HG02763 (cell line): ENCODE data around the gene EHMT1.

ENCODE experiments used
- ATAC-seq: cut with Tn5 transposase; IDR thresholded peaks from one replicate; pipeline ENCODE4 v1.9.1; 2021; ENCODE audit warnings: mild to moderate bottlenecking, moderate library complexity; ENCODE audit not compliant: unreplicated experiment

EHMT1 gene

GRCh38 chr9:137618105-137619067, at the start of gene EHMT1:
Gene EHMT1 (plus strand): TSS chr9:137619005. CDS start chr9:137619029, 24 bp downstream.
- peak; percentile 76 for ATAC-seq

GRCh38 chr9:137569609-137570203, 49.1 kb upstream of the EHMT1 start:
- no peak for ATAC-seq

- no peak for ATAC-seq
Observed at GRCh38 chr9:137570566-137570965, 48.2 kb upstream of the EHMT1 start.

- no peak for ATAC-seq
Observed at GRCh38 chr9:137574192-137574591, 44.6 kb upstream of the EHMT1 start.

- no peak for ATAC-seq
Observed at GRCh38 chr9:137575364-137575715, 43.5 kb upstream of the EHMT1 start.

GRCh38 chr9:137575716-137576411, 42.9 kb upstream of the EHMT1 start:
- ATAC-seq, result no peak

- ATAC-seq, result peak; percentile 77
Observed at GRCh38 chr9:137578518-137579258, 40.1 kb upstream of the EHMT1 start, which contains the start of gene DPH7. Gene DPH7 (minus strand): TSS chr9:137578925. CDS start chr9:137578777, 148 bp downstream.

- no peak for ATAC-seq
Observed at GRCh38 chr9:137579259-137579604, 39.6 kb upstream of the EHMT1 start.

GRCh38 chr9:137580209-137580953, 38.4 kb upstream of the EHMT1 start:
- ATAC-seq, result no peak

GRCh38 chr9:137580954-137581322, 37.9 kb upstream of the EHMT1 start:
- ATAC-seq, result no peak

GRCh38 chr9:137581361-137582285, 37.2 kb upstream of the EHMT1 start:
- ATAC-seq, result no peak

GRCh38 chr9:137582286-137582860, 36.4 kb upstream of the EHMT1 start:
- ATAC-seq, result no peak

GRCh38 chr9:137583347-137583746, 35.5 kb upstream of the EHMT1 start:
- ATAC-seq, result no peak

GRCh38 chr9:137583957-137584356, 34.8 kb upstream of the EHMT1 start:
- ATAC-seq, result no peak

- ATAC-seq, result no peak
Observed at GRCh38 chr9:137586854-137587253, 32.0 kb upstream of the EHMT1 start.

GRCh38 chr9:137588311-137588710, 30.5 kb upstream of the EHMT1 start:
- no peak for ATAC-seq

GRCh38 chr9:137588891-137589290, 29.9 kb upstream of the EHMT1 start:
- no peak for ATAC-seq

GRCh38 chr9:137589441-137590122, 29.2 kb upstream of the EHMT1 start:
- ATAC-seq, result peak; percentile 20
